IMR-90 (cell line): Measurements from ENCODE around the gene AMIGO3. TPM values are rescaled to one million over a fixed set of nuclear protein-coding genes. Genes with fewer than 3 reads are reported as not detected.

Experiments
- ATAC-seq: fragments of 200-7000 bp; cut with Tn5 transposase; 2 replicates; pipeline ENCODE4 v1.9.1; 2020; ENCODE audit warnings: low read depth, mild to moderate bottlenecking, moderate library complexity
- BruUV-seq: library from RNA; stranded (reverse); fragments of 400-500 nt; replicated peaks from 2 replicates; lab custom pipeline; 2021; lab: Mats Ljungman, UMichigan
- CTCF ChIA-PET: fragments of 300-600 bp; formaldehyde crosslinking; extraction: SDS; loops from one replicate; lab custom pipeline; 2021; ENCODE audit warnings: antibody characterized with exemption; lab: Yijun Ruan, JAX
- POLR2A ChIA-PET: fragments of 300-600 bp; sonication (Branson Sonifier 250); formaldehyde crosslinking; loops from one replicate; lab custom pipeline; 2022; ENCODE audit warnings: antibody characterized with exemption; ENCODE audit not compliant: unreplicated experiment; lab: Charles Lee
- DNase-seq: peaks from one replicate; pipeline ENCODE4 v3.0.0; 2013
- H2AFZ ChIP-seq: replicated peaks from 2 replicates; pipeline ENCODE3; 2013; ENCODE audit warnings: low read length, mild to moderate bottlenecking; ENCODE audit not compliant: poor library complexity
- H2AK5ac ChIP-seq: 2 replicates; pipeline ENCODE4 v1.6.1; 2013; ENCODE audit warnings: low read depth, low read length, inconsistent platforms
- H2AK9ac ChIP-seq: replicated peaks from 2 replicates; pipeline ENCODE3; 2013; ENCODE audit warnings: mild to moderate bottlenecking, low read depth, low read length, moderate library complexity; ENCODE audit not compliant: poor library complexity
- H2BK120ac ChIP-seq: 2 replicates; pipeline ENCODE4 v1.6.1; 2013; ENCODE audit warnings: low read depth, low read length, inconsistent platforms
- H2BK15ac ChIP-seq: 3 replicates; pipeline ENCODE4 v1.6.1; 2013; ENCODE audit warnings: low read depth, low read length, inconsistent platforms
- H2BK20ac ChIP-seq: 2 replicates; pipeline ENCODE4 v1.6.1; 2013; ENCODE audit warnings: low read depth, mild to moderate bottlenecking, inconsistent platforms, low read length, moderate library complexity
- H2BK5ac ChIP-seq: 2 replicates; pipeline ENCODE4 v1.6.1; 2013; ENCODE audit warnings: mild to moderate bottlenecking, low read depth, low read length, inconsistent platforms; ENCODE audit not compliant: poor library complexity, severe bottlenecking
- H3K14ac ChIP-seq: replicated peaks from 2 replicates; pipeline ENCODE4 v1.6.1; 2013; ENCODE audit warnings: low read depth, low read length, inconsistent platforms
- H3K18ac ChIP-seq: 2 replicates; pipeline ENCODE4 v1.6.1; 2013; ENCODE audit warnings: low read depth, low read length, control low read depth
- H3K23ac ChIP-seq: 2 replicates; pipeline ENCODE4 v1.6.1; 2013; ENCODE audit warnings: low read depth, low read length, inconsistent platforms
- H3K27ac ChIP-seq: 2 replicates; pipeline ENCODE4 v1.5.1; 2013; ENCODE audit warnings: mild to moderate bottlenecking, control low read depth, low read length; ENCODE audit not compliant: insufficient read depth
- H3K27me3 ChIP-seq: 2 replicates; pipeline ENCODE4 v1.6.1; 2013; ENCODE audit warnings: low read length; ENCODE audit not compliant: control insufficient read depth, insufficient read depth
- H3K36me3 ChIP-seq: 2 replicates; pipeline ENCODE4 v1.6.1; 2013; ENCODE audit warnings: low read length, mixed read lengths; ENCODE audit not compliant: control insufficient read depth, insufficient read depth
- H3K4ac ChIP-seq: 2 replicates; pipeline ENCODE4 v1.6.1; 2013; ENCODE audit warnings: low read depth, low read length, inconsistent platforms
- H3K4me1 ChIP-seq: 2 replicates; pipeline ENCODE4 v1.6.1; 2013; ENCODE audit warnings: low read length, mixed read lengths; ENCODE audit not compliant: control insufficient read depth, insufficient read depth
- H3K4me2 ChIP-seq: 2 replicates; pipeline ENCODE4 v1.6.1; 2013; ENCODE audit warnings: low read depth, mild to moderate bottlenecking, control low read depth, low read length, moderate library complexity
- H3K4me3 ChIP-seq: 2 replicates; pipeline ENCODE4 v1.5.1; 2013; ENCODE audit warnings: low read depth, mild to moderate bottlenecking, control low read depth, low read length, moderate library complexity; ENCODE audit not compliant: insufficient read depth
- H3K56ac ChIP-seq: 2 replicates; pipeline ENCODE4 v1.6.1; 2013; ENCODE audit warnings: low read length, inconsistent platforms; ENCODE audit not compliant: insufficient read depth; ENCODE audit errors: extremely low read depth
- H3K79me1 ChIP-seq, 2 experiments: 2 replicates each; pipeline ENCODE4 v1.6.1; 2013; ENCODE audit warnings: low read length in 2 of 2, inconsistent platforms in 1 of 2, low read depth in 1 of 2
- H3K9ac ChIP-seq: 2 replicates; pipeline ENCODE4 v1.6.1; 2013; ENCODE audit warnings: low read depth, low read length, control low read depth
- H3K9me1 ChIP-seq: 2 replicates; pipeline ENCODE4 v1.6.1; 2013; ENCODE audit warnings: low read length, inconsistent platforms; ENCODE audit not compliant: insufficient read depth
- H3K9me3 ChIP-seq: 2 replicates; pipeline ENCODE4 v1.6.1; 2013; ENCODE audit warnings: low read length; ENCODE audit not compliant: control insufficient read depth, insufficient read depth
- H4K20me1 ChIP-seq: 2 replicates; pipeline ENCODE4 v1.6.1; 2013; ENCODE audit warnings: low read length, inconsistent platforms; ENCODE audit not compliant: insufficient read depth
- H4K5ac ChIP-seq: 2 replicates; pipeline ENCODE4 v1.6.1; 2013; ENCODE audit warnings: mild to moderate bottlenecking, low read depth, low read length, control low read depth
- H4K8ac ChIP-seq, 2 experiments: 2 replicates each; pipeline ENCODE4 v1.6.1; 2013; ENCODE audit warnings: low read depth in 2 of 2, low read length in 2 of 2, control low read depth in 1 of 2, inconsistent platforms in 1 of 2
- H4K91ac ChIP-seq: 2 replicates; pipeline ENCODE4 v1.6.1; 2013; ENCODE audit warnings: low read depth, low read length, inconsistent platforms; ENCODE audit not compliant: insufficient read depth
- BHLHE40 ChIP-seq: fragments of 150-350 bp; IDR thresholded peaks from 2 replicates; pipeline ENCODE4 v1.6.1; 2016; ENCODE audit warnings: mild to moderate bottlenecking, low read depth, low read length
- CEBPB ChIP-seq: IDR thresholded peaks from 2 replicates; pipeline ENCODE4 v1.6.1; 2012; ENCODE audit warnings: low read depth, low read length, improper control_type of control experiment
- CHD1 ChIP-seq: IDR thresholded peaks from 2 replicates; pipeline ENCODE4 v1.6.1; 2012; ENCODE audit warnings: low read depth, low read length, improper control_type of control experiment
- CTCF ChIP-seq: conservative IDR thresholded peaks from 2 replicates; pipeline ENCODE4 v1.5.1; 2012; ENCODE audit warnings: mild to moderate bottlenecking, low read depth, low read length, improper control_type of control experiment
- ELK1 ChIP-seq: fragments of 150-350 bp; IDR thresholded peaks from 2 replicates; pipeline ENCODE4 v1.6.1; 2016; ENCODE audit warnings: low read depth, mild to moderate bottlenecking, low read length, moderate library complexity, borderline replicate concordance
- FOS ChIP-seq: fragments of 150-350 bp; IDR thresholded peaks from 2 replicates; pipeline ENCODE4 v1.6.1; 2016; ENCODE audit warnings: low read depth, low read length
- MAFK ChIP-seq: IDR thresholded peaks from 2 replicates; pipeline ENCODE4 v1.6.1; 2012; ENCODE audit warnings: low read depth, low read length, improper control_type of control experiment
- MAZ ChIP-seq: IDR thresholded peaks from 2 replicates; pipeline ENCODE4 v1.6.1; 2012; ENCODE audit warnings: low read depth, mild to moderate bottlenecking, low read length, improper control_type of control experiment, moderate library complexity, borderline replicate concordance
- MXI1 ChIP-seq: IDR thresholded peaks from 2 replicates; pipeline ENCODE4 v1.6.1; 2012; ENCODE audit warnings: low read depth, mild to moderate bottlenecking, low read length, moderate library complexity, borderline replicate concordance
- NFE2L2 ChIP-seq: fragments of 150-350 bp; IDR thresholded peaks from 2 replicates; pipeline ENCODE4 v1.6.1; 2016; ENCODE audit warnings: low read depth, mild to moderate bottlenecking, low read length
- POLR2A ChIP-seq: IDR thresholded peaks from 2 replicates; pipeline ENCODE4 v1.6.1; 2012; ENCODE audit warnings: mild to moderate bottlenecking, low read depth, low read length
- RAD21 ChIP-seq: IDR thresholded peaks from 2 replicates; pipeline ENCODE4 v1.6.1; 2012; ENCODE audit warnings: low read length, improper control_type of control experiment
- RCOR1 ChIP-seq: IDR thresholded peaks from 2 replicates; pipeline ENCODE4 v1.6.1; 2012; ENCODE audit warnings: mild to moderate bottlenecking, low read length, improper control_type of control experiment; ENCODE audit not compliant: insufficient replicate concordance
- RFX5 ChIP-seq: IDR thresholded peaks from 2 replicates; pipeline ENCODE4 v1.8.0; 2012; ENCODE audit warnings: low read depth, mild to moderate bottlenecking, low read length, moderate library complexity
- SMC3 ChIP-seq: fragments of 150-350 bp; IDR thresholded peaks from 2 replicates; pipeline ENCODE4 v1.6.1; 2016; ENCODE audit warnings: low read depth, mild to moderate bottlenecking, antibody characterized with exemption, low read length, moderate library complexity
- USF2 ChIP-seq: fragments of 150-350 bp; IDR thresholded peaks from 2 replicates; pipeline ENCODE4 v1.6.1; 2017; ENCODE audit warnings: mild to moderate bottlenecking, antibody characterized with exemption, low read length, low read depth
- WGBS, 2 experiments: methylation state at CpG; one replicate each; pipeline versions ENCODE4 v1.1.5 to v1.1.7; 2013; ENCODE audit warnings: missing lambda C conversion rate in 2 of 2; ENCODE audit not compliant: insufficient read length in 1 of 2; ENCODE audit errors: extremely low coverage in 2 of 2; 5-methylcytosine and 5-hydroxymethylcytosine counted together
- dilution Hi-C: fragments of 300-500 bp; cut with HindIII; formaldehyde crosslinking; loops from one replicate; pipeline ENCODE4 v1.14.3; 2018; ENCODE audit warnings: low sequenced_read_pairs; ENCODE audit not compliant: unreplicated experiment
- in situ Hi-C: fragments of 300-500 bp; cut with MboI; formaldehyde crosslinking; loops from 3 replicates; pipeline ENCODE4 v1.14.3; 2019; ENCODE audit warnings: low sequenced_read_pairs, inconsistent platforms, mixed read lengths
- intact Hi-C: fragments of 100-400 bp; cut with micrococcal nuclease; formaldehyde crosslinking; loops from 2 replicates; pipeline ENCODE4 v1.10.0; 2022
- polyA plus RNA-seq, 3 experiments: library from polyadenylated mRNA; depleted of rRNA; stranded (reverse); fragments of >200 nt; gene quantifications; 2 replicates each; pipeline ENCODE4 v1.2.3, GENCODE V29; 2012; ENCODE audit warnings: low replicate concordance in 1 of 3
- total RNA-seq: library from RNA; depleted of rRNA; stranded (reverse); fragments of >200 nt; gene quantifications from 2 replicates; pipeline ENCODE4 v1.2.3, GENCODE V29; 2012

The AMIGO3 gene
- total and polyA plus RNA-seq, 2 of the 4 experiments (the other 2 are of a cell fraction), result 1.5 TPM; not detected in 1

- no peak overlapping the region for H2AFZ ChIP-seq
- H3K27me3 ChIP-seq, result no peaks in the 10 kb centered on the region
- BruUV-seq, result no TSS peak
- ChIA-PET POLR2A (no interaction called here), CTCF (no interaction called here)
- dilution Hi-C loops (no loop called here), intact Hi-C loops (no loop called here), in situ Hi-C loops (no loop called here)
- no peak overlapping the region for H4K91ac ChIP-seq
- no peak overlapping the region for H3K56ac ChIP-seq
- H2BK120ac ChIP-seq, result no peak overlapping the region
- no peak overlapping the region for H3K23ac ChIP-seq
- H3K4ac ChIP-seq, result no peak overlapping the region
- H3K79me1 ChIP-seq, result peaks cover 13 to 59% of the 10 kb centered on the region in 2 experiments
- no peak for DNase-seq
- no peak overlapping the region for H3K14ac ChIP-seq
- no peak overlapping the region for H2AK5ac ChIP-seq
- no peaks in the 10 kb centered on the region for H3K4me1 ChIP-seq
- H3K9ac ChIP-seq, result no peak overlapping the region
- no peak overlapping the region for H2BK5ac ChIP-seq
- H4K5ac ChIP-seq, result no peak overlapping the region
- no peak for ATAC-seq
- no peaks in the 10 kb centered on the region for H3K9me3 ChIP-seq
- no peak overlapping the region for H3K4me3 ChIP-seq
- no peak overlapping the region for H3K27ac ChIP-seq
- H3K36me3 ChIP-seq, result peaks cover 53% of the 10 kb centered on the region
- TF ChIP-seq RCOR1, result no peak
- TF ChIP-seq RFX5, result no peak
- no peak for TF ChIP-seq RAD21
- TF ChIP-seq FOS, result no peak
- TF ChIP-seq MXI1, result no peak
- no peak for TF ChIP-seq CHD1
- no peak for TF ChIP-seq ELK1
- TF ChIP-seq USF2, result no peak
- TF ChIP-seq POLR2A, result no peak
- no peak for TF ChIP-seq MAZ
- no peak for TF ChIP-seq BHLHE40
- TF ChIP-seq CTCF, result no peak
- no peak for TF ChIP-seq CEBPB
- no peak for TF ChIP-seq SMC3
- no peak for TF ChIP-seq NFE2L2
- TF ChIP-seq MAFK, result no peak
- H3K9me1 ChIP-seq, result peaks cover 18% of the 10 kb centered on the region
- H2BK15ac ChIP-seq, result no peak overlapping the region
- no peak overlapping the region for H4K8ac ChIP-seq
- H2AK9ac ChIP-seq, result no peak overlapping the region
- H3K4me2 ChIP-seq, result no peak overlapping the region
- peaks cover 19% of the 10 kb centered on the region; the same call in 1 of the 2 replicates for H4K20me1 ChIP-seq
- no CpG with 5 or more reads among the region's 6 CpGs for WGBS, 2 experiments
- H3K18ac ChIP-seq, result no peak overlapping the region
- no peak overlapping the region for H2BK20ac ChIP-seq
Observed at GRCh38 chr3:49734752-49735151, 15.3 kb upstream of the AMIGO3 start.
